LNCaP clone FGC (cell line): ENCODE data around the gene ABHD11.

ENCODE experiments used
- DNase-seq: peaks from one replicate; pipeline ENCODE4 v3.0.0-alpha.2; 2011; ENCODE audit warnings: low read depth
- H3K4me3 ChIP-seq: 2 replicates; pipeline ENCODE4 v1.5.1; 2011; ENCODE audit warnings: mild to moderate bottlenecking, low read depth, low read length, control low read depth
- CTCF ChIP-seq: IDR thresholded peaks from 2 replicates; pipeline ENCODE4 v1.5.1; 2012; ENCODE audit warnings: mild to moderate bottlenecking; ENCODE audit not compliant: control insufficient read depth, insufficient read depth; ENCODE audit errors: extremely low read depth

The ABHD11 gene

DNA sequence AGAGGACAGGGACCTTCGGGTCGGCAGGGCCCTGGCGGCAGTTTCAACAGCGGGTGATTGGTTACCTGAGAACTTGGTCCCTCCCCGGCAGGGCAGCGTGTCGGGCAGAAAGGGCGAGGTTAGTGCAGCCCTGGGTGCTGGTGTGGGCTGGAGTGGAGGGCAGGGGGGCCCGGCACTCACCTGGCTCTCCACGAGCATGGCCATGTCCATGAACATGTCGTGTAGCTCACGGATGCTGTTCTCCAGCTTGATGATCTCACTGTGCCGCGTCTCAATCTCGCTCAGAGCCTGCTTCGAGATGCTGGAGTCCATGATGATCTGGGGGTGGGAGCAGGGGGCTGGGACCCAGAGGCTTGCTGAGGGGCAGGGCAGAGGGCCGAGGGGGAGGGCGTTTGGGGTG lies 35.9 kb downstream of the ABHD11 start:
- no peak overlapping the region for H3K4me3 ChIP-seq
- no peak for DNase-seq
- TF ChIP-seq CTCF = no peak

GRCh38 chr7:73702226-73702625 lies 36.4 kb downstream of the ABHD11 start:
- TF ChIP-seq CTCF = no peak
- H3K4me3 ChIP-seq = no peak overlapping the region
- no peak for DNase-seq

GRCh38 chr7:73701357-73701995 lies 37.1 kb downstream of the ABHD11 start:
- H3K4me3 ChIP-seq = no peak overlapping the region
- peak; percentile 34 for TF ChIP-seq CTCF
- DNase-seq = no peak

- TF ChIP-seq CTCF = no peak
- DNase-seq = no peak
- H3K4me3 ChIP-seq = no peak overlapping the region
These were observed 37.9 kb downstream of the ABHD11 start for GRCh38 chr7:73700581-73701134.

DNA sequence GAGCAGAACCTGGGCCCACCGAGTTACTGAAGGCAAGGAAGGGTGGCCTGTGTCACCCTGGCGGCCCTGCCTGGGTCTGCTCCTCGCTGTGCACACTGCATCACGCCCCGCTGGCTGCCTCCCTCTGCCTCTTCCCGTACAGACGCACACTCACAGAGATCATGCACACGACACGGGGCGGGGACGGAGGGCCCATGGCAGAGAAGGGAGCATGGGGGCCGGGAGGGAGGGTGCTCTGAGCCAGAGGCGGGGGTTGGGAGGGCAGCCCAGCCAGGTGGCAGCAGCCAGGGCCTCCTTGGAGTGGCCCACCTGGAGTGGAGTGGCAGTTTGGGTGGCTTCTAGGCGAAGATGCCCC lies 38.6 kb downstream of the ABHD11 start:
- no peak for TF ChIP-seq CTCF
- no peak overlapping the region for H3K4me3 ChIP-seq
- no peak for DNase-seq

DNA sequence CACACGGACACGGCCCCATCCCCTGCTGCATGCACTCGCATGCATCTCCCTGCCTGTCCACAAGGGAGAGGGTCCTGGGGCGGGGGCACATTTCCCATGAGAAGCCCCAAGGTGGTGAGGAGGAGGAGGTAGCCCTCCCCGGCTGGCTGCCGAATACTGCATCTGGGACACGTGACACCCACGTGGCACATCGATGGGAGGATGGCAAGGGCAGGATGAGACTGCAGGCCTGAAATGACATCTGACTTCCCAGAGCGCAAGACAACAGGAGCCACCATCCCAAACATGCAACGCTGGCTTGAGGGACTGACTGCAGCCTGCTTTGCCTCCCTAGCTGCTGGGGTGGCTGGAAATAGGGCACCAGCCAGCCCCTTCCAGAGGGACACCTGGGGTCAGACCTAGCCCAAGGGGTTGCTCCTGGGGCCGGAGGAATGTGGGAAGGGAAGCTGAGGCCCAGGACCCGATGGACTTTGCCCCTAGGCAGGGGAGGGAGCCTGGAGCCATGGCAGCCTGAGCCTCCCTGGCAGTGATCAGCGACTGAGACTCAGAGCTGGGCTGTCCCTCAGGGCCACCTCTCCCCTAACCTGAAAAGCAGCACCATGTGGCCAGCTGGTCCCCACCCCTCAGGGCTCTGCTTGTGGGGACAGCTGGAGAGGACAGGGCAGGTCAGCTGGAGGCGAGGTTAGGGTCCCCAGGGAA lies 39.1 kb downstream of the ABHD11 start:
- no peak for TF ChIP-seq CTCF
- DNase-seq = no peak
- H3K4me3 ChIP-seq = no peak overlapping the region
